ENCODE results near the gene SFXN3.

Gene SFXN3

GRCh38 chr10:101031128-101031795, at the start of gene SFXN3, which contains the start of gene PDZD7:
SFXN3 (plus strand) TSS chr10:101031234; CDS start chr10:101034695, 3,461 bp downstream.
PDZD7 (minus strand) TSS chr10:101031129; CDS start chr10:101030219, 910 bp downstream.
- Histone ChIP-seq H3K27me3 (ENCODE audit: low read depth, low read length) (peaks cover 5% of the 10 kb centered on the region), H3K9me3 (ENCODE audit: control insufficient read depth in 1 of 2, low read length in 2 of 2) (no peaks in the 10 kb centered on the region), H3K36me3 (ENCODE audit: control insufficient read depth in 1 of 2, insufficient read depth in 2 of 2, low read length in 2 of 2) (peaks cover 16 to 20% of the 10 kb centered on the region in 2 donors), H3K4me1 (ENCODE audit: control insufficient read depth in 1 of 2, insufficient read depth in 2 of 2, low read length in 2 of 2) (peaks cover 0 to 18% of the 10 kb centered on the region in 2 donors), H3K4me3 (ENCODE audit: low read depth in 1 of 2, low read length in 2 of 2) (peak within 1 kb of the TSS; percentile 85 to 88), H3K27ac (ENCODE audit: low read length) (peak within 1 kb of the TSS; percentile 92)

GRCh38 chr10:100982916-100983830, 47.9 kb upstream of the SFXN3 start:
- H3K4me3 ChIP-seq (ENCODE audit: low read depth in 1 of 2, low read length in 2 of 2): no peak overlapping the region
- H3K4me1 ChIP-seq (ENCODE audit: control insufficient read depth in 1 of 2, insufficient read depth in 2 of 2, low read length in 2 of 2): peaks cover 11 to 15% of the 10 kb centered on the region in 2 donors
- H3K9me3 ChIP-seq (ENCODE audit: control insufficient read depth in 1 of 2, low read length in 2 of 2): no peaks in the 10 kb centered on the region
- no peak overlapping the region for H3K27ac ChIP-seq (ENCODE audit: low read length)
- peaks cover 31 to 37% of the 10 kb centered on the region in 2 donors for H3K36me3 ChIP-seq (ENCODE audit: control insufficient read depth in 1 of 2, insufficient read depth in 2 of 2, low read length in 2 of 2)
- no peaks in the 10 kb centered on the region for H3K27me3 ChIP-seq (ENCODE audit: low read depth, low read length)

- H3K27ac ChIP-seq (ENCODE audit: low read length): no peak overlapping the region
- no peaks in the 10 kb centered on the region for H3K27me3 ChIP-seq (ENCODE audit: low read depth, low read length)
- H3K36me3 ChIP-seq (ENCODE audit: control insufficient read depth in 1 of 2, insufficient read depth in 2 of 2, low read length in 2 of 2): peaks cover 25 to 31% of the 10 kb centered on the region in 2 donors
Observed at GRCh38 chr10:100983868-100984671, 47.0 kb upstream of the SFXN3 start.

GRCh38 chr10:100984672-100985177, 46.3 kb upstream of the SFXN3 start:
- peaks cover 29 to 31% of the 10 kb centered on the region in 2 donors for H3K36me3 ChIP-seq (ENCODE audit: control insufficient read depth in 1 of 2, insufficient read depth in 2 of 2, low read length in 2 of 2)

More at GRCh38 chr10:100983868-100984671, 47.0 kb upstream of the SFXN3 start:
- Histone ChIP-seq H3K9me3 (ENCODE audit: control insufficient read depth in 1 of 2, low read length in 2 of 2) (no peaks in the 10 kb centered on the region), H3K4me1 (ENCODE audit: control insufficient read depth in 1 of 2, insufficient read depth in 2 of 2, low read length in 2 of 2) (peaks cover 13 to 22% of the 10 kb centered on the region in 2 donors), H3K4me3 (ENCODE audit: low read depth in 1 of 2, low read length in 2 of 2) (no peak overlapping the region)

GRCh38 chr10:100985336-100985735, 45.7 kb upstream of the SFXN3 start:
- H3K9me3 ChIP-seq (ENCODE audit: control insufficient read depth in 1 of 2, low read length in 2 of 2): no peaks in the 10 kb centered on the region
- no peak overlapping the region for H3K27ac ChIP-seq (ENCODE audit: low read length)
- H3K36me3 ChIP-seq (ENCODE audit: control insufficient read depth in 1 of 2, insufficient read depth in 2 of 2, low read length in 2 of 2): peaks cover 27 to 31% of the 10 kb centered on the region in 2 donors
- H3K4me3 ChIP-seq (ENCODE audit: low read depth in 1 of 2, low read length in 2 of 2): no peak overlapping the region
- peaks cover 13 to 22% of the 10 kb centered on the region in 2 donors for H3K4me1 ChIP-seq (ENCODE audit: control insufficient read depth in 1 of 2, insufficient read depth in 2 of 2, low read length in 2 of 2)
- no peaks in the 10 kb centered on the region for H3K27me3 ChIP-seq (ENCODE audit: low read depth, low read length)

More at GRCh38 chr10:100984672-100985177, 46.3 kb upstream of the SFXN3 start:
- H3K4me3 ChIP-seq (ENCODE audit: low read depth in 1 of 2, low read length in 2 of 2): no peak overlapping the region
- H3K27me3 ChIP-seq (ENCODE audit: low read depth, low read length): no peaks in the 10 kb centered on the region
- H3K27ac ChIP-seq (ENCODE audit: low read length): no peak overlapping the region
- H3K4me1 ChIP-seq (ENCODE audit: control insufficient read depth in 1 of 2, insufficient read depth in 2 of 2, low read length in 2 of 2): peaks cover 13 to 22% of the 10 kb centered on the region in 2 donors
- H3K9me3 ChIP-seq (ENCODE audit: control insufficient read depth in 1 of 2, low read length in 2 of 2): no peaks in the 10 kb centered on the region

- Histone ChIP-seq H3K36me3 (ENCODE audit: control insufficient read depth in 1 of 2, insufficient read depth in 2 of 2, low read length in 2 of 2) (peaks cover 27 to 31% of the 10 kb centered on the region in 2 donors), H3K4me3 (ENCODE audit: low read depth in 1 of 2, low read length in 2 of 2) (peak overlapping the region; percentile 91 to 99), H3K27me3 (ENCODE audit: low read depth, low read length) (no peaks in the 10 kb centered on the region), H3K9me3 (ENCODE audit: control insufficient read depth in 1 of 2, low read length in 2 of 2) (no peaks in the 10 kb centered on the region), H3K27ac (ENCODE audit: low read length) (no peak overlapping the region), H3K4me1 (ENCODE audit: control insufficient read depth in 1 of 2, insufficient read depth in 2 of 2, low read length in 2 of 2) (peaks cover 13 to 22% of the 10 kb centered on the region in 2 donors)
Observed at GRCh38 chr10:100986623-100986951, 44.4 kb upstream of the SFXN3 start.

- Histone ChIP-seq H3K9me3 (ENCODE audit: control insufficient read depth in 1 of 2, low read length in 2 of 2) (no peaks in the 10 kb centered on the region), H3K4me1 (ENCODE audit: control insufficient read depth in 1 of 2, insufficient read depth in 2 of 2, low read length in 2 of 2) (peaks cover 13 to 22% of the 10 kb centered on the region in 2 donors), H3K27ac (ENCODE audit: low read length) (no peak within 1 kb of the TSS), H3K4me3 (ENCODE audit: low read depth in 1 of 2, low read length in 2 of 2) (peak within 1 kb of the TSS; percentile 91 to 99), H3K36me3 (ENCODE audit: control insufficient read depth in 1 of 2, insufficient read depth in 2 of 2, low read length in 2 of 2) (peaks cover 27 to 31% of the 10 kb centered on the region in 2 donors), H3K27me3 (ENCODE audit: low read depth, low read length) (no peaks in the 10 kb centered on the region)
Observed at GRCh38 chr10:100986952-100987684, 43.9 kb upstream of the SFXN3 start, which contains the start of the genes MRPL43 and TWNK. MRPL43 (minus strand) TSS chr10:100987497; CDS start chr10:100987443, 54 bp downstream. TWNK (plus strand) TSS chr10:100987543; CDS start chr10:100988211, 668 bp downstream.

- Histone ChIP-seq H3K27ac (ENCODE audit: low read length) (no peak overlapping the region), H3K4me3 (ENCODE audit: low read depth in 1 of 2, low read length in 2 of 2) (peak overlapping the region; percentile 91 to 99), H3K36me3 (ENCODE audit: control insufficient read depth in 1 of 2, insufficient read depth in 2 of 2, low read length in 2 of 2) (peaks cover 27 to 30% of the 10 kb centered on the region in 2 donors), H3K27me3 (ENCODE audit: low read depth, low read length) (no peaks in the 10 kb centered on the region), H3K4me1 (ENCODE audit: control insufficient read depth in 1 of 2, insufficient read depth in 2 of 2, low read length in 2 of 2) (peaks cover 13 to 22% of the 10 kb centered on the region in 2 donors), H3K9me3 (ENCODE audit: control insufficient read depth in 1 of 2, low read length in 2 of 2) (no peaks in the 10 kb centered on the region)
Observed at GRCh38 chr10:100987685-100988049, 43.4 kb upstream of the SFXN3 start.

- Histone ChIP-seq H3K27me3 (ENCODE audit: low read depth, low read length) (no peaks in the 10 kb centered on the region), H3K27ac (ENCODE audit: low read length) (no peak overlapping the region), H3K36me3 (ENCODE audit: control insufficient read depth in 1 of 2, insufficient read depth in 2 of 2, low read length in 2 of 2) (peaks cover 24 to 29% of the 10 kb centered on the region in 2 donors), H3K9me3 (ENCODE audit: control insufficient read depth in 1 of 2, low read length in 2 of 2) (no peaks in the 10 kb centered on the region), H3K4me3 (ENCODE audit: low read depth in 1 of 2, low read length in 2 of 2) (peak overlapping the region; percentile 91 to 99), H3K4me1 (ENCODE audit: control insufficient read depth in 1 of 2, insufficient read depth in 2 of 2, low read length in 2 of 2) (peaks cover 13 to 22% of the 10 kb centered on the region in 2 donors)
Observed at GRCh38 chr10:100988166-100988565, 42.9 kb upstream of the SFXN3 start.

- Histone ChIP-seq H3K36me3 (ENCODE audit: control insufficient read depth in 1 of 2, insufficient read depth in 2 of 2, low read length in 2 of 2) (peaks cover 31% of the 10 kb centered on the region in 2 donors), H3K4me3 (ENCODE audit: low read depth in 1 of 2, low read length in 2 of 2) (no peak overlapping the region), H3K4me1 (ENCODE audit: control insufficient read depth in 1 of 2, insufficient read depth in 2 of 2, low read length in 2 of 2) (peaks cover 13 to 22% of the 10 kb centered on the region in 2 donors), H3K27ac (ENCODE audit: low read length) (no peak overlapping the region), H3K27me3 (ENCODE audit: low read depth, low read length) (no peaks in the 10 kb centered on the region), H3K9me3 (ENCODE audit: control insufficient read depth in 1 of 2, low read length in 2 of 2) (no peaks in the 10 kb centered on the region)
Observed at GRCh38 chr10:100989088-100989487, 41.9 kb upstream of the SFXN3 start.

Data from muscle layer of duodenum (tissue), 2 donors.